ENCODE measurements around the gene PTK6. TPM values are rescaled to one million over a fixed set of nuclear protein-coding genes. Genes with fewer than 3 reads are reported as not detected.

PTK6 gene
- total RNA-seq, 3 donors from 2014 or later: 0.16 to 2.3 (median 0.88) TPM

- Histone ChIP-seq H3K27me3 (peaks cover 0 to 25% of the 10 kb centered on the region in 2 donors), H3K4me1 (peaks cover 0 to 2% of the 10 kb centered on the region in 2 donors), H3K36me3 (no peaks in the 10 kb centered on the region), H3K27ac (no peak overlapping the region), H3K9me3 (no peaks in the 10 kb centered on the region), H3K4me3 (no peak overlapping the region)
- TF ChIP-seq POLR2A (IDR thresholded peaks at IDR 0.05): no peak
- TF ChIP-seq CTCF (IDR thresholded peaks at IDR 0.05): no peak
- TF ChIP-seq POLR2AphosphoS5 (IDR thresholded peaks at IDR 0.05): no peak
- DNase-seq (ENCODE audit: low spot score in 2 of 2): no peak
- intact Hi-C loops (cut with DNase I; ENCODE audit: low total_unique reads): no loop called here
These were observed 11.8 kb upstream of the PTK6 start for GRCh38 chr20:63549019-63549418.

DNA sequence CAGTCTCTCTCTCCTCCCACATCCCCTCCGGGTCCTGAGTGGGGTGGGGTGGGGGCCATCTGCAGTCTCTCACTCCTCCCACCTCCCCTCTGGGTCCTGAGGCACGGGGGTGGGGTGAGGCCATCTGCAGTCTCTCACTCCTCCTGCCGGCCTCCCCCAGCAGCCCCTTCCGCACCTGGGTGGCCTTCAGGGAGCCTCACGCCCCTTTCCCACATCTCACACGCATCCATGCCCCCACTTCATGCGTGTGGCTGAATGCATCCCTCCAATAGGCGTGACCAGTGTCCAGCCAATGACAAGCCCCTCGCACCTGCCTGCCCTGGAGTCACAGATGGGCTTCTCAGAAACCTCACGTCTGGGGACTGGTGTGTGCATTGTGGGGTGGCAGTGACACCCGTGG lies 11.4 kb upstream of the PTK6 start:
- Histone ChIP-seq H3K4me3 (no peak overlapping the region), H3K27ac (no peak overlapping the region), H3K36me3 (no peaks in the 10 kb centered on the region), H3K4me1 (no peaks in the 10 kb centered on the region), H3K9me3 (no peaks in the 10 kb centered on the region), H3K27me3 (peaks cover 0 to 25% of the 10 kb centered on the region in 2 donors)
- no peak for DNase-seq (ENCODE audit: low spot score in 2 of 2)
- intact Hi-C loops (cut with DNase I; ENCODE audit: low total_unique reads): no loop called here
- no peak for TF ChIP-seq POLR2AphosphoS5 (IDR thresholded peaks at IDR 0.05)
- TF ChIP-seq CTCF (IDR thresholded peaks at IDR 0.05): no peak
- no peak for TF ChIP-seq POLR2A (IDR thresholded peaks at IDR 0.05)

GRCh38 chr20:63547725-63548480 lies 10.7 kb upstream of the PTK6 start, which contains the start of gene SRMS:
SRMS (minus strand) TSS chr20:63547749; CDS start chr20:63547463, 286 bp downstream.
- intact Hi-C loops (cut with DNase I; ENCODE audit: low total_unique reads): no loop called here
- Histone ChIP-seq H3K4me1 (no peaks in the 10 kb centered on the region), H3K27ac (no peak within 1 kb of the TSS), H3K36me3 (no peaks in the 10 kb centered on the region), H3K27me3 (peaks cover 0 to 25% of the 10 kb centered on the region in 2 donors), H3K4me3 (no peak within 1 kb of the TSS), H3K9me3 (no peaks in the 10 kb centered on the region)
- DNase-seq (ENCODE audit: low spot score in 2 of 2): no peak
- TF ChIP-seq POLR2AphosphoS5 (IDR thresholded peaks at IDR 0.05) (no peak), POLR2A (IDR thresholded peaks at IDR 0.05) (no peak), CTCF (IDR thresholded peaks at IDR 0.05) (no peak)

DNA sequence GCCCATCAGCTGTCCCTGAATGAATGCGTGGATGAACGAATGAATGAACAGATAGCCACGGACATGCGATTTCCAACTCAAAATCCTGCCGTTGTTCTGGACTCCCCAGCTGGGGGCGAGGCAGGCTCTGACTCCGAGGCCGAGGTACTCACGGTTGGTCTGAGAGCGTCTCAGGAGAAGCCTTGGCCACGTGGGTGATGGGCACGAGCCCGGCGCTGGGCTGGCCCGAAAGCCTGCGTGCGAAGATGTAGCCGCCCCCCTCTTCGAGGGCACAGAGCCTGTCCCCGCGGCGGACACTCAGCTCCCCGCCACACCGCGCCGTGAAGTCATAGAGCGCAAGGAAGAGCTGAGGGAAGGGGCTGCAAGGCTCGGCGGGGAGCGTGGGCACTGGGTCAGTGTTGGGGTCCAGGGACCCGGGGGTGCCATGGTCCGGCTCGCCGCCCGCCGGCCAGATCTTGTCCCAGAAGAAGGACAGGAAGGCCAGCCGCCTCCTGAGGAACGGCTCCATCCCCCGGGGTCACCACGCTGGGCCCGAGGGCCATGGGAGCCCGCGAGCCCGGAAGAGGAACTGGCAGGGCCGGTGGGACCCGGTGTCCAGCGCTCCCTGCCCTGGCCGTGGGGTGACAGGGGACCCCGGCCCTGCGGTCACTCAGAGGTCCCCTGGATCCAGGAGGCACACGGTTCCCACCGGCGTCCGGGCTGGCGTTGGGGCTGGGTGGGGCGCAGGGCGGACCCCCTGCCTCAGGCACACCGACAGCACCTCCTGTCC lies 10.0 kb upstream of the PTK6 start:
- Histone ChIP-seq H3K36me3 (no peaks in the 10 kb centered on the region), H3K4me3 (no peak overlapping the region), H3K27me3 (peaks cover 0 to 25% of the 10 kb centered on the region in 2 donors), H3K27ac (no peak overlapping the region), H3K4me1 (no peaks in the 10 kb centered on the region), H3K9me3 (no peaks in the 10 kb centered on the region)
- intact Hi-C loops (cut with DNase I; ENCODE audit: low total_unique reads): no loop called here
- no peak for DNase-seq (ENCODE audit: low spot score in 2 of 2)
- TF ChIP-seq POLR2A (IDR thresholded peaks at IDR 0.05) (no peak), POLR2AphosphoS5 (IDR thresholded peaks at IDR 0.05) (no peak), CTCF (IDR thresholded peaks at IDR 0.05) (no peak)

Data from breast epithelium (tissue), 4 donors.